Osteocyte (in vitro differentiated cells): ENCODE measurements around the gene KAZALD1. TPM values are rescaled to one million over a fixed set of nuclear protein-coding genes. Genes with fewer than 3 reads are reported as not detected.

ENCODE experiments used
- DNase-seq: peaks from one replicate; pipeline ENCODE4 v3.0.0; 2021; ENCODE audit warnings: mixed read lengths; ENCODE audit not compliant: unreplicated experiment; ENCODE audit errors: extremely low spot score
- H3K27ac Mint-ChIP-seq: one replicate; pipeline ENCODE4 v1.8.0; 2021; ENCODE audit warnings: mild to moderate bottlenecking, mixed read lengths; ENCODE audit not compliant: unreplicated experiment
- H3K27me3 Mint-ChIP-seq: one replicate; pipeline ENCODE4 v1.8.0; 2021; ENCODE audit warnings: mixed read lengths; ENCODE audit not compliant: unreplicated experiment
- H3K36me3 Mint-ChIP-seq: one replicate; pipeline ENCODE4 v1.8.0; 2021; ENCODE audit warnings: mixed read lengths; ENCODE audit not compliant: unreplicated experiment
- H3K4me1 Mint-ChIP-seq: one replicate; pipeline ENCODE4 v1.8.0; 2021; ENCODE audit warnings: mixed read lengths; ENCODE audit not compliant: unreplicated experiment
- H3K4me3 Mint-ChIP-seq: one replicate; pipeline ENCODE4 v1.8.0; 2021; ENCODE audit warnings: mild to moderate bottlenecking, moderate library complexity, mixed read lengths; ENCODE audit not compliant: unreplicated experiment
- H3K9me3 Mint-ChIP-seq: one replicate; pipeline ENCODE4 v1.8.0; 2021; ENCODE audit warnings: mixed read lengths; ENCODE audit not compliant: unreplicated experiment
- total RNA-seq: library from RNA; stranded (reverse); gene quantifications from 2 replicates; pipeline ENCODE4 v1.2.1, GENCODE V29; 2021
- TF ChIP-seq, protein P1 (sequence below): fragments of 200-600 bp; sonication (generic); IDR thresholded peaks from 2 replicates; pipeline ENCODE4 v1.5.0; 2021; ENCODE audit warnings: antibody characterized with exemption, mild to moderate bottlenecking, moderate library complexity

Gene KAZALD1
- total RNA-seq, 1 donor from 2014 or later, result 49.0 TPM

DNA sequence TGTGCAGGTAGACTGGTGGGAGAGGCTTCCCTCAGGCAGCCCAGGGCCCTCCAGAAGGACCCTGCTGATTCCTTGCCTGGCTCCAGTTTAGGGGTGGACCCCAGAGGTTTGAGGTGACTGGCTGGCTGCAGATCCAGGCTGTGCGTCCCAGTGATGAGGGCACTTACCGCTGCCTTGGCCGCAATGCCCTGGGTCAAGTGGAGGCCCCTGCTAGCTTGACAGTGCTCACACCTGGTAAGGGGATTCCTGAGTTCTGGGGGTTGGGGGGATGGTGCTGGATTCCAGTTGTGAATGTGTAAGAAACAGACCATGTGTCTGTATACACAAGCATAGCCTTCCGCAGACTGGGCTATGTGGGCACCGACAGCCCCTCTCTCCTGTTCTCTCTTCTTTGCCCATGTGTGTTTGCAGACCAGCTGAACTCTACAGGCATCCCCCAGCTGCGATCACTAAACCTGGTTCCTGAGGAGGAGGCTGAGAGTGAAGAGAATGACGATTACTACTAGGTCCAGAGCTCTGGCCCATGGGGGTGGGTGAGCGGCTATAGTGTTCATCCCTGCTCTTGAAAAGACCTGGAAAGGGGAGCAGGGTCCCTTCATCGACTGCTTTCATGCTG is 2.7 kb downstream of the KAZALD1 start:
- Mint-ChIP-seq H3K36me3 (no peaks in the 10 kb centered on the region), H3K27me3 (no peaks in the 10 kb centered on the region), H3K9me3 (no peaks in the 10 kb centered on the region), H3K27ac (peak overlapping the region; percentile 44), H3K4me1 (peaks cover 51% of the 10 kb centered on the region), H3K4me3 (no peak overlapping the region)
- no peak for DNase-seq
- TF ChIP-seq, protein P1, sequence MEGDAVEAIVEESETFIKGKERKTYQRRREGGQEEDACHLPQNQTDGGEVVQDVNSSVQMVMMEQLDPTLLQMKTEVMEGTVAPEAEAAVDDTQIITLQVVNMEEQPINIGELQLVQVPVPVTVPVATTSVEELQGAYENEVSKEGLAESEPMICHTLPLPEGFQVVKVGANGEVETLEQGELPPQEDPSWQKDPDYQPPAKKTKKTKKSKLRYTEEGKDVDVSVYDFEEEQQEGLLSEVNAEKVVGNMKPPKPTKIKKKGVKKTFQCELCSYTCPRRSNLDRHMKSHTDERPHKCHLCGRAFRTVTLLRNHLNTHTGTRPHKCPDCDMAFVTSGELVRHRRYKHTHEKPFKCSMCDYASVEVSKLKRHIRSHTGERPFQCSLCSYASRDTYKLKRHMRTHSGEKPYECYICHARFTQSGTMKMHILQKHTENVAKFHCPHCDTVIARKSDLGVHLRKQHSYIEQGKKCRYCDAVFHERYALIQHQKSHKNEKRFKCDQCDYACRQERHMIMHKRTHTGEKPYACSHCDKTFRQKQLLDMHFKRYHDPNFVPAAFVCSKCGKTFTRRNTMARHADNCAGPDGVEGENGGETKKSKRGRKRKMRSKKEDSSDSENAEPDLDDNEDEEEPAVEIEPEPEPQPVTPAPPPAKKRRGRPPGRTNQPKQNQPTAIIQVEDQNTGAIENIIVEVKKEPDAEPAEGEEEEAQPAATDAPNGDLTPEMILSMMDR, result no peak

DNA sequence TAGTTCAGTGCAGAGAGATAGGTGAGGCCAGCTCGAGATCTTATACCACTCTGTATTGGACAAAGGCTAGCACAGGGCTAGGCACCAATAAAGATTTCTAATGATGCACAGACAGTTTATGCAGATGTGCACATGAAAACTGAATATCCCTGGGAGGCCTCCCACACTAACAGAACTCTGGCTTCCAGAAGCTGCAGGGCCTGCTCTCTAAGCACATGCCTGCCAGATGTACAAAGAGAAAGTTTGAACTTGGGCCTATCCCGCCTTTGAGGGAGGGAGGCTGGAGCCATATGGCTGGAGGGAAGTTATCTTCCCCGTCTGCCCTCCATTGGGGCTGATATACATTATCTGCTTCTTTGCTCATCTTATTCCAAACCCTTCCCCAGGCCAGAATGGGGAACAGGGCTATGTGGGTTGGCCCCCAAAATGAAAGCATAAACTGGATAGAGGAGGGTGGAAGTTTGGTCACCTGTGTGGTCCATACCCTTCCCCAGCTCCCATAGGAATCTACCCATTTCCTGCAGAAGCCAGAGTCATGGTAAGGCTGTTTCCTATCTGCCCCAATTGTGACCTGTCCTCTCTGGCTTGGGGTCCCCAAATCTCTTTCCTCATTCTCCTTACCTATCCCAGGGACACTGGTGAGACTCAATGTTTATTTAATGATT is 3.8 kb downstream of the KAZALD1 start:
- H3K27me3 Mint-ChIP-seq, result no peaks in the 10 kb centered on the region
- no peak for DNase-seq

DNA sequence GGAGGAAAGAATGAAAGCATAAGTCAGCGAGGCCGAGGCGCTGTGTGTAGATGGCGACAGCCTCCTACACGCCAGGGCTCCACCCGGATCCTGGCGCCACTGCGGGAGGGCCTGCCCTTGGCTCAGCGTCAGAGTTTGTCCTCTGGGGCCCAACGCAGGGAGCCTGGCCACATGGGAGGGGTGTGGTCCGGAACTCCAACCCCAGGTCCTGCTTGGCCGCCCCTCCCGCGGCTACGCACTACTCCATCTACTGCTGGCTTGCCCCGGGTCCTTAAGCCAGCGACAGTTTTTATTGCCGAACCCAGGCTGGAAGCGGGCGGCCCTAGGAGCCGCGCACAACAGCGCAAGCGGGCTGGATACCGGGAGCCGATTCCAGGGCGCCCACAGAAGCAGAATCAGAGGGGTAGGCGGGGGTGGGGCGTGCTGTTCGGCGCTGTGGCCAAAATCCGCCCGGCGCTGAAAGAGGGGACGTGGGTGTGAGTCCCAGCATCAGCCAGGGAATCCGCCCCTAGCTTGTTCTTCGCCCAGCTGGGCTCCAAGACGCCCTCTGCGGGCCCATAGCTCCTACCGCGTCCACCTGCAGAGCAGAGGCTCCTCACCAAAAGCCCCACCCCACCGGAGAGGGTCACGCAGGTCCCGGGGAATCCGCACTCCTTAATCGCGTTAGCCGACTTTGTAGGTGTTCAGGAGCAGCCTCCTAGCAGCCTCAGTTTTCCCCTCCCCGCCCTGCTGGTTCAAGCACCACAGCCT is 4.5 kb downstream of the KAZALD1 start:
- peaks cover 45% of the 10 kb centered on the region for H3K4me1 Mint-ChIP-seq
- DNase-seq, result no peak
- no peaks in the 10 kb centered on the region for H3K27me3 Mint-ChIP-seq
- H3K9me3 Mint-ChIP-seq, result no peaks in the 10 kb centered on the region
- no peaks in the 10 kb centered on the region for H3K36me3 Mint-ChIP-seq
- peak overlapping the region; percentile 84 for H3K27ac Mint-ChIP-seq
- H3K4me3 Mint-ChIP-seq, result peak overlapping the region; percentile 87
- TF ChIP-seq, protein P1, result peak; percentile 47

More for the DNA sequence above, 3.8 kb downstream of the KAZALD1 start:
- Mint-ChIP-seq H3K4me1 (peaks cover 45% of the 10 kb centered on the region), H3K9me3 (no peaks in the 10 kb centered on the region), H3K27ac (peak overlapping the region; percentile 84), H3K36me3 (no peaks in the 10 kb centered on the region), H3K4me3 (peak overlapping the region; percentile 87)
- TF ChIP-seq, protein P1, result no peak

DNA sequence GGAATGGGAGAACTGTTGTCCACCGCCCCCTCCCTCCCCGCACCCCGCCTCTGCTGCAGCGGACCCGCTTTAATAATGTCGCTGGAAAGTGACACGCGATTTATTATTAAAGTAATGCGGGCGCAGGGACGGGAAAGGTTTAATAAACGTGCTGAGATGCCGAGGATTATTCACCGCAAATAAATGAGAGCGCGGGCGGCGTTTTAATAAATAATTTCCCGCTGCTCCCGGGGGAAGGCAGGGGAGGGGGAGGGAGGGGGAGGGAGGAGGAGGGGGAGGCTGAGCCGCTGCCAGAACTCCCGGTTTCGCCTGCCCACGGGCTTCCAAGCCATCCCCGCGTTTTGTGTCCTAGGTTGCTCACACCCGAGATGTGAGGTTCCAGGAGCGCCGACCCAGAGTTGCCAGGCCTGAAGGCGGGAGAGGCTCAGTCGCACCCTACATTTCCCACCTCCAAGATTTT is 5.1 kb downstream of the KAZALD1 start:
- TF ChIP-seq, protein P1, result no peak
- Mint-ChIP-seq H3K4me1 (peaks cover 41% of the 10 kb centered on the region), H3K36me3 (no peaks in the 10 kb centered on the region), H3K9me3 (no peaks in the 10 kb centered on the region), H3K27me3 (no peaks in the 10 kb centered on the region), H3K4me3 (peak overlapping the region; percentile 87), H3K27ac (peak overlapping the region; percentile 85)
- no peak for DNase-seq
